HFF-Myc (cell line): ENCODE data around the gene PTPRE.

Source experiments
- DNase-seq: peaks from one replicate; pipeline ENCODE4 v3.0.0-alpha.2; 2011; ENCODE audit warnings: low read depth; ENCODE audit errors: extremely low read depth
- H3K4me3 ChIP-seq: replicated peaks from 2 replicates; pipeline ENCODE4 v1.5.1; 2011; ENCODE audit warnings: low read depth, mild to moderate bottlenecking, control low read depth, low read length
- TF ChIP-seq, protein P1 (sequence below): IDR thresholded peaks from 2 replicates; pipeline ENCODE4 v1.5.1; 2012; ENCODE audit warnings: mild to moderate bottlenecking, low read depth, low read length, control low read depth; ENCODE audit errors: missing control alignments

PTPRE gene

DNA sequence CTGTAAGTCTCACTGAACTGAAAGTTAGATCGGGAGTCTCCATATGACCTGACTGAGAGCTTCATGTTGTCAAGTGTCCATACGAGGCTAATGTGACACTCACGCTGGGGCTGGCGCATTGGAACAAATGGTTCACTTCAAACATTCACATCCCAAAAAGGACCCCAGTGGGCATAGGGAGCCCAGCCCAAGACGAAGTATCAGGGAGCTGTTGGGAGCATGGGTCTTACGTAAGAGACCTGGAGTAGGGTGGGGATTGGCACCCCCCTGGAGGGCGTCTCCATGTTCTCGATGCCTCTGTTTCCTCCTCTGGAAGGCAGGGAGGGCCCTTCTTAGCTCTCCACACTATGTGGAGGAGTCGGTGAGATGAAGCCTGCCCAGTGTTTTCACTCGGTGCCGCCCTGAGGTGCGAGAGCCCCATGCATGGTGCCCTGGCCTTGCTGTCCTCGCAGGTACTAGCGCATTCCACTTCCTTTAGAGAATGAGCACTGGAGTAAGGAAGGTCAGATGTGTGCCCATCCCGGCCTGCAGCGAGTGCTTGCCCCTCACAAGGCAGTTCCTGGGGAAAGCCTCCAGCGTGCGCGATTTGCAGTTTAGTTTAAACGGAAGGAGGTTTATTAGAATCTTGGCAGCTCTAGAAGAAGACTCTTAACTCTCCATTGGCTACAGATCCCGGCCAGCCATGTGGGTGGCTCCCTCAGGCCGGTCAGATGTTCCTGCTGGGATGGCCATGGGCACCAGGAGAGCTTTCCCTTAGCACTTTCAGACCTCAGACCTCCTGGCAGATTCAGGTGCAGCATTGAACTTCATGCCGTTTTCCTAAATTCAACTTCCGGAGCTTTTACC, 64.4 kb downstream of the PTPRE start:
- no peak for DNase-seq
- no peak overlapping the region for H3K4me3 ChIP-seq
- TF ChIP-seq, protein P1, sequence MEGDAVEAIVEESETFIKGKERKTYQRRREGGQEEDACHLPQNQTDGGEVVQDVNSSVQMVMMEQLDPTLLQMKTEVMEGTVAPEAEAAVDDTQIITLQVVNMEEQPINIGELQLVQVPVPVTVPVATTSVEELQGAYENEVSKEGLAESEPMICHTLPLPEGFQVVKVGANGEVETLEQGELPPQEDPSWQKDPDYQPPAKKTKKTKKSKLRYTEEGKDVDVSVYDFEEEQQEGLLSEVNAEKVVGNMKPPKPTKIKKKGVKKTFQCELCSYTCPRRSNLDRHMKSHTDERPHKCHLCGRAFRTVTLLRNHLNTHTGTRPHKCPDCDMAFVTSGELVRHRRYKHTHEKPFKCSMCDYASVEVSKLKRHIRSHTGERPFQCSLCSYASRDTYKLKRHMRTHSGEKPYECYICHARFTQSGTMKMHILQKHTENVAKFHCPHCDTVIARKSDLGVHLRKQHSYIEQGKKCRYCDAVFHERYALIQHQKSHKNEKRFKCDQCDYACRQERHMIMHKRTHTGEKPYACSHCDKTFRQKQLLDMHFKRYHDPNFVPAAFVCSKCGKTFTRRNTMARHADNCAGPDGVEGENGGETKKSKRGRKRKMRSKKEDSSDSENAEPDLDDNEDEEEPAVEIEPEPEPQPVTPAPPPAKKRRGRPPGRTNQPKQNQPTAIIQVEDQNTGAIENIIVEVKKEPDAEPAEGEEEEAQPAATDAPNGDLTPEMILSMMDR: no peak

DNA sequence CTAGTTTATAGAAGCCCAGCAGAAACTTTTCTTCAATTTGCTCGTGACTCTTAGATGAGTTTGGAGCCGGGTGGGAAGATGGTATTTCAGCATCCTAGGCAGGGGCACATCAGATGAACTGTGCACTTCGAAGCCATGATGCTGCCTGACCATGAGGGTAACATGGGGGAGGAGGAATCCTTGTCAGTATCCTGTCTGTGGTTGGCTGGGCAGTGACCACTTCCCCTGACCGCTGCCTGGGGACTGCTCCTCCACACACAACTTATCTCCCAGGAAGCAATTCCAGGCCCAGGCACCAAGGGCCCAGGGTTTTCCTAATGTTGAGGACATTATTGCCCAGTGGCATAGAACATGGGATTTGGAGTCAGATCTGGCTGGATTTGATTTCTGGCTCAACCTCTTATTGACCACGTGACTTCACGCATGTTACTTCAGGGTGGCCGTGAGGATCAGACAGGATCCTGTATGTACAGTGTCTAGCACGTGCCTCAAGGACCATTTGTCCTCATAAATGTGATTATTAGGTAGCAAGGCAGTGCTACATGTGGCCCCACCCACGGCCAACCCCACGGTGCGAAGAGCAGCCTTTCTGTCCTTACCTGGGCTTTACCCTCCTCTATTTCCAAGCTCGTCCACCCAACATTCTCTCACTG, 65.2 kb downstream of the PTPRE start:
- no peak for DNase-seq
- TF ChIP-seq, protein P1: no peak
- no peak overlapping the region for H3K4me3 ChIP-seq

DNA sequence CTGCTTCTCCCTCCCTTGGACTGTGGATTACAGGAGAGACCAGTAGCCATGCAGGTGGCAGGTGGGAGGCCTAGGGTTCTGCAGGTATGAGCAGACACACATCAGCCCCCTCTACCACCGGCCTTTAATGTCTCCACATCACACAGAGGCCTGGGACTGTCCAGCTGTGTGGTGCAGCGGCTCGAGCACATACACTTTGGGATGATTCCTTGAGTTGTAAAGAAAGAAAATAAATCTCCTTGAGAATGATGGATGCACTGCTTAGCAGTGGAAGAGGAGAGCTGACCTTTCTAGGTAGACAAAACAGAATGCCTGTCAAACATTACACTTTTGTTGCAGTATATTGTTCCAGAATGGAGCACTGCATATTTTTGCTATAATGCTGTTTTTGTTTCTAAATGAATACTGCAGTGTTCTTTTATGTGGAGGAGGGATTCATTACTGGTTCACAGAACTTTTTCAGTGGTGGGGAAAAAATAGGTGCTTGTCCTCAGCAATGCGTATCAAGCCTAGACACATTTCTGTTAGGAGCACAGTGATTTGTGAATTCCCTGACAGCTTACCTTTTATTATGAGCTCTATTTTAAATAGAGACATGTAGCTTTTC, 66.0 kb downstream of the PTPRE start:
- no peak overlapping the region for H3K4me3 ChIP-seq
- TF ChIP-seq, protein P1: no peak
- DNase-seq: no peak

DNA sequence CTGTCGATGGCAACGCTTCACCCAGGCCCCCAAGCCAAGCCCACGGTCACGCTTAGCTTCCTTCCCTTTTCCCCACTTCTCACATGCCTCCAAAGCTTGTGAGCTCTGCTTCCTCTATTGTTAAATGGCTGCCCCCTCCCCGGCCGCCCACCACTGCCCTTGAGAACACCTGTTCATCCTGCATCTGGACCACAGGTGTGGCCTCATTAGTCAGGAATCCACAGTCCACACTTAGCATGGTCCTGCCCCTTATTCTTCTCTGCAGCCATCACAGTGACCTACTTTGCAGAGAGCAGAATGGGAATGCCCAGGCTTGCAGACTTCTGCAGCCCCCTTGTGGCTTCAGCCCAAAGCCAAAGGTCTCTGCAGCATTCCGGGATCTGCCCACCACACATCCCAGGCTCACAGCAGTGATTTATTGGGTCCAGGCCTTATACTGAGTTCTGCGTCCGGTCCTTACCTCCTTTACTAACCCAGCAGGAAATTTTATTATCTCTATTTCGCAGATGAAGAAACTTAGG, 66.9 kb downstream of the PTPRE start:
- DNase-seq: no peak
- TF ChIP-seq, protein P1: no peak
- H3K4me3 ChIP-seq: no peak overlapping the region

DNA sequence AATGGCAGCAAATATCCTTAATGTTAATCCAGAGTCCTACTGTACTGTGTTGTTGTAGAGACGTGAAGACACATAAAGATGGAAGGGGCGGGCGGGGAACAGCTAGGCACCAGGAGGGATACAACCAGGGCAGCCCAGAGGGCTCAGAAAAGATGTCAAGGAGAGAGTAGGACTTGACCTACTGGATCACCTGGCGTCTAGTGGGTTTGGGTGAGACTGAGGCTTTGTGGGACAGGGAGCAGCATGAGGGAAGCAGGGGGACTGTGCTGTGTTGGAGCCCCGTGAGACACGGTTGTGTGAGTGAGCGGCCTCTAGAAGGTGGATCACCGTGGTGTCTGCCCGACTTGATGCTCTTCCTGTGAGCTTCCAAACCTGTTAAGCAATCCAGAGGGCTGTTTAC, 68.0 kb downstream of the PTPRE start:
- TF ChIP-seq, protein P1: no peak
- H3K4me3 ChIP-seq: no peak overlapping the region
- no peak for DNase-seq

DNA sequence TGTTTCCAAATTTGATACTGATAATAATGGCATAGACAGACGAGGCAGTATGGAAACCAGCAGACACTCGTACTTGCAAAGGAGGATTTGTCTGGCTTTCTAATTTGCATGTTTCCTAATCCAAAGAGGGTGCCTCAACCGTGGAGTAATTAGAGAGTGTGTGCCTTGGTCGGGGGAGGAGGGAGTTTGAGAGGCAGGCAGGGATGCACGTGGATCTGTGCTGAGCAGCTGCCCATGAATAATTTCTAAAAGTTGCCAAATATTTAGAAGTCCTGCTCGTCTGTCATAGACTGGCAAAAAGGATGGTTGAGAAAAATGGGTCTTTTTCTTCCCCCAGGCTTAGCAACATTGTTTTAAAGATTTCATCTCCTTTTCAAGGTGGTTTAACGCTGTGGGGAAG, 69.4 kb downstream of the PTPRE start:
- H3K4me3 ChIP-seq: no peak overlapping the region
- no peak for DNase-seq
- TF ChIP-seq, protein P1: no peak
